NCI-H748 treated with DMSO at 0.1 percent for 48 hours (cell line): ENCODE results near the gene SUCLG2.
"Not testable (repeated sequence)": the region's sequence is repeated elsewhere in the genome, so short reads cannot be mapped to it uniquely, and the experiment has no call there.

Source experiments
- DNase-seq: peaks from one replicate; lab custom pipeline; 2025; lab: John Stamatoyannopoulos, UW

SUCLG2 gene

DNA sequence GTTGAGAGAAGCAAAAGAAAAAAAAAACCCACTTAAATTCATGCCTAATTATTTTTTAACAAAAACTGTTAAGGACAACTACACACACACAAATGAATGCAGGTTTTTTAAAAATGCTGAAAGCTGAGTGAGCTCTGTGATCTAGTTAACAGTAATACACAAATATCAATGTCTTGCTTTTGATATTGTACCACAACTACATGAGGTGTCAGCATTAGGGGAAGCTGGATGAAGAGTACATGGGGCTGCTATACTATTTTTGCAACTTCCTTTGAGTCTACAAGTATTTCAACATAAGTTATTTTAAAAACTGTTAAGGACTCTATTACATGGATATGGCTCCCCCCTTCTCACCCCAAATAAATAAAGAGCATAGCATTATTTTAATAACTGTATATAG lies 44.7 kb downstream of the SUCLG2 start:
- DNase-seq: no peak

DNA sequence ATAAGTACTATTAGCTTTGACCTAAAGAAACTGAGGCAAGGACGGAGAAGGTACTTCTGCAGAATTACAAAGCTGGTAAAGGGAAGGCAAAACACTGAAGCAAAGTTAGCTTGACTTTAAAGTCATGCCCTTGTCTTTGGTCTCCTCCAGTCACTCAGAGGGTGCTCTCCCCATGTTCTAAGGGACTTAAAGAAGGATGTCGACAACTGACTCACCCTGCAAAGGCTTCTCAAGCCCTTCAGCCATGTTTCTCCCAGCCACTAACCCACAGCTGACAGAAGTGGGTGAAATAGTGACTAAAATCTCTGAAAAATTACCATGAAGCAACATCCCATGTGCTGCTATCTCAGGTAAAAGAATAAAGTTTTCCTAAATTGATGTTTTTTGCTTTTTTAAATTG lies 46.4 kb downstream of the SUCLG2 start:
- DNase-seq: no peak

DNA sequence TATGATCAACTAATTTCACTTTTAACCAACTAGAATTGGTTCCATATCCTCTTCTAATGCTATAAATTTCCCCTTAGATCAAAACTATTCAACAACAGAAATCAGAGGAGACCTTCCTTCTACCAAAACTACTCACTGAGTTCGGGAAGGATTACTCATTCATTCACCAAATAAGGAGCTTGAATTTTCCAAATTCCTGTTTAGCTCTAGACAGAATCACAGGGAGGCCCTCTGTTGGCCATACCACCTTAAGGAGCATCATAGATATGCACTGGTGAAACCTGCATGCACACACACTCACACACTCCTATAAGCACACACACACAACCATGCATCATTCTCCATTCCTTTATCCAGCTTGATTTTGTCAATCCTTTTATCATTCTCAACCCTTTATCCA lies 49.0 kb downstream of the SUCLG2 start:
- DNase-seq: no peak

- no peak for DNase-seq
These were observed 51.6 kb downstream of the SUCLG2 start for GRCh38 chr3:67602816-67603215.

- DNase-seq: no peak
These were observed 52.3 kb downstream of the SUCLG2 start for GRCh38 chr3:67601919-67602608.

DNA sequence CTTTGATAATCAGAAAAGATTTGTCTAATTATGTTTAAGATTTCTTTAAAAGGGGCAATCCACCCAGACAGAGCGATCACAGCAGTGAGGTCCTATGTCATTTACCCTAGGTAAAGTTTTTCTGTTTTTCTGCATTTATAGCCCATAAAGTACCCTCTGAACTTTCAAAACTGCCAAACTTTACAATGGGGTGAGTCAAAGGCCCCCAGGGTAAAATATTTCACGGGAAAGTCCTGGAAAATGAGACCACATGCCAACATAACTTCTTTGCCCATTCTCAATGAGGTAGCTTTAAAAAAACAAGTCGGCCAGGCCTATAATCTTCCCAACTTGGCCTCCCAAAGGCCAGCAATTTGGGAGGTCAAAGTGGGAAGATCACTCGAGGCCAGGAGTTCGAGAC lies 53.0 kb downstream of the SUCLG2 start:
- no peak for DNase-seq

- no peak for DNase-seq
These were observed 54.6 kb downstream of the SUCLG2 start for GRCh38 chr3:67599821-67600220.

GRCh38 chr3:67598814-67599556 lies 55.4 kb downstream of the SUCLG2 start:
- DNase-seq: no peak

DNA sequence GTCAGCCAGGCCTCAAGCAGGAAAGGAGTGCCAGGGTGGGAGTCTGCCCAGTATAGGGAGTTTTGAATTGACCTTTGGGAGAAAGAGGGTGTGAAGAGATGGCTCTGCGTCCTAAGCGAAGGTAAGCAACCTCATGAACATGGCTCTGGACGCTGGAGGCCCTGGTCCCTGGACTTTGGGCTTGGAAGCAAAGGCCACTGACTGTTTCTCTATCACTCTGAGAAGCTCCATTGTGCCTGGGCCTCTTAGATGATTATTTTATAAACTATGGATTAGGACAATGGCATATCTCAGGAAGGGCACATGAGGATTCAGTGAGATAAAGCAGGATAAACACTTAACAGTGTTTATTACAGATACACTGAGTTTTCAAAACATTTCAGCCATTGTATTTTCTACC lies 59.0 kb downstream of the SUCLG2 start:
- no peak for DNase-seq

- DNase-seq: no peak
These were observed 60.6 kb downstream of the SUCLG2 start for GRCh38 chr3:67593761-67594234.

DNA sequence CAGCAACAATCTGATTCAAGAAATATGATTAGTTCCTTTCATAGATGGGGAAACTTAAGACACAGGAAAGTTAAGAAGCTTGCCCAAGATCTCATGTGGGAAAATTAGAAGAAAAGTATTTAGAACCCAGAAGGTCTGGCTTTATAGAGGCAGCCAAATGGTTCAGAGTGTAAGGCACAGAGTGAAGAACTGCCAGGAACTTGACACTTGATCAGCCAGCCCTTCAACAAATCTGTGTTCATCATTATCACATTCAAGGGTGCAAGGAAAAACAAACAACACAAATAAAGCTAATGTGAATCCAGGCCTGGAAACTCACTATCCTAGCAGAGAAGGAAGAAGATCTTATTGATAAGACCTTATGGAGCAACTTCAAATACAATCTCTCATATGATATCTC lies 62.4 kb downstream of the SUCLG2 start:
- no peak for DNase-seq

DNA sequence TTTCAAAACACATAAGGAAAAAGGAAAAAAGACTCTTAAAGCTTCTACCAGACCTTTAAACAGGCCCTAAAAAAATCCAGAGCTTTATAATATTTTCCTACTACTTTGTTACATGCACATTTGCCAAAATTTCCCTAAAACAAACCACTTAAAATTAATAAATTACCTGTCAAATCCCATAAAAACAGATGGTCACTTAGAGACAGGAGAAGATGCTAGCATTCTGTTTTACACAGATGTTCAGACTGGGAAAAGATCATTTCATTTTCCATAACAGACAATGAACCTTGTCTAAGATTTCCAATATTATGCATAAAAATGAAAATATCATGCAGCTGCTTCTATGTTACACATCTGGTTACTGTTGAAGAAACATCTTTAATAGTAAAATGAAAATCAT lies 66.6 kb downstream of the SUCLG2 start:
- DNase-seq: no peak

- no peak for DNase-seq
These were observed 67.1 kb downstream of the SUCLG2 start for GRCh38 chr3:67587301-67587700.

DNA sequence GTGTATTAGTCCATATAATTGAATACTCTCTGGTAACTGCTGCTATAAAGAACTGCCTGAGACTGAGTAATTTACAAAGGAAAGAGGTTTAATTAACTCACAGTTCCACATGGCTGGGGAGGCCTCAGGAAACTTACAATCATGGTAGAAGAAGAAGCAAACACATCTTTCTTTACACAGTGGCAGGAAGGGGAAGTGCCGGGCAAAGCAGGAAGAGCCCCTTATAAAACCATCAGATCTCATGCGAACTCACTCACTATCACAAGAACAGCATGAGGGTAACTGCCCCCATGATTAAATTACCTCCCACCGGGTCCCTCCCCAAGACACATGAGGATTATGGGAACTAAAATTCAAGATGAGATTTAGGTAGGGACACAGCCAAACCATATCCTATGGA lies 69.8 kb downstream of the SUCLG2 start:
- not testable (repeated sequence) for DNase-seq

DNA sequence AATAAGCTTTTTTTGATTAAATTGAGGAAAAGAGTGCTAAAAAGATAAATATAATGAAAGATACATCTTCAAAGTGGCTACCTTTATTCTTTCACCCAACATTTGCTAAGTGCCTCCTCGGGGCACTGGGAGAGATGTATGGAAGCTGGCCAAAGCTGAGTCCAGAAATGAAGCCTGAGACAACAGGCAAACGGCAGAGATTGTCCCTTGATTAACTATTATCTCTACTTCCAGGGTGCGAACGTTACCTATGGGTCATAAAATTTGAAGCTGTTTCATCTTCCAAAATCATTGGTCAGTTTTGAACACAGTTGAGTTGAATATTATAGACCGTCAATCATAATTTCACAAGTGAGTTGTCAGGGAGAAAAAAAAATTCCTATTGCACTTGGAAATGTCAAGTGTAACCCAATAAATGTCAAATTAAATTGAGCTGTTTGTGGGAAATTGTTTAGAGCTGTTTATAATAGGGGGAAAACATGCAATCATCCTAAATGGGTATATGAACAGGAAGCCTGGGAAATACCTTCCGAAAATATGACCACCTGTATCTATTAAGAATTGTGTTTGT lies 73.9 kb downstream of the SUCLG2 start:
- no peak for DNase-seq

- DNase-seq: no peak
These were observed 76.0 kb downstream of the SUCLG2 start for GRCh38 chr3:67578416-67578815.

DNA sequence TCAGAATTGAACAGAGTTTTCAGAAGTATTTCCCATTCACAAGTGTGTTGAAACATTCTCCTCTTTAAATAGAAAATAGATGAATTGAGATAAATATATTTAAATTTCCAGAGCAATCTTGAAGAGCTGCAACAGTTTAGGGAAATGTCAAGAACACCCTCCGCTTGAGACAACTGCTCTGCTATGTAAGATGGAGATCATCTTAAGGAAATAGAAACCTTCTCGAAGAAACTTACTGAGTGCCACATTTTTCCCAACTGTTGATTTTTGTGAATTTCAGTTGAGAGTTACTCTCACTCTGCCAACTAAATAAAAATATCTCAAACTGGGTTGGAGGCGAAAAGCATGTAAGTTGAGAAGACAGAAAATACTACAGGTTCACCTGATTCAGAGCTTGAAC lies 78.0 kb downstream of the SUCLG2 start:
- DNase-seq: no peak

DNA sequence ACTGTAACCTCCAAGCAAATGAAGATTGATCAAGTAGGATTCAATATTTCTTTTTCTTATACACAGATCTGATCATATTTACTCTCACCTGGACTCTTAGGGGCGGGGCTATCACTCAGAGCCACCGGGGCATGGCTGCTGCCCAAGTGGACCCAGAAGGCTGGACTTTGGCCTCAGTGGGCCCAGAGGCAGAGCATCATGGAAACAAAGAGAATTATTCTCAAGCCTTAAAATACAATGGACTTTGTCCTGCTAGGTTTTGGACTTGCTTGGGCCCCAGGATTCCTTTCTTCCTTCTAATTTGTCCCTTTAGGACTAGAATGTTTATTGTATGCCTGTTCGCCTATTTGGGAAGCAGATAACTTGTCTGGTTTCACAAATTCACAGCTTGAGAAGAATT lies 85.1 kb downstream of the SUCLG2 start:
- DNase-seq: no peak

DNA sequence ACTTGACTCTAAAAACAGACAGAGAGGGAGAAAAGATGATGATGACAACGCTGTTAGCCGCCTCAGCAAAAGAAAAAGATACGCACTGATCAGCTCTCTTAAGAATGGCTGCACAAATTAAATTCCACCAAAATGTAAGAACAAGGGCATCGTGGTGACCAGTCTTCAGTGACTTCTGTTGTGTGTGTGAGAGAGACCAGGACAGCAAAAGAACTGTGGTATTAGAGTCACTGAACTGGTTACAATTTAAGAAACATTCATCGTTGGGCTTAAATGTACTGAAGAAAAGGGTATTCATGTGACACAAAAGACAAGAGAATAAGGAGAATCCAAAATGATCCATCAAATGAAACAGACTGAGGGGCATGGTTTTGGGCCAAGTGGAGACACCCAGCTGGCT lies 86.5 kb downstream of the SUCLG2 start:
- DNase-seq: no peak

- DNase-seq: no peak
These were observed 89.4 kb downstream of the SUCLG2 start for GRCh38 chr3:67564973-67565372.

DNA sequence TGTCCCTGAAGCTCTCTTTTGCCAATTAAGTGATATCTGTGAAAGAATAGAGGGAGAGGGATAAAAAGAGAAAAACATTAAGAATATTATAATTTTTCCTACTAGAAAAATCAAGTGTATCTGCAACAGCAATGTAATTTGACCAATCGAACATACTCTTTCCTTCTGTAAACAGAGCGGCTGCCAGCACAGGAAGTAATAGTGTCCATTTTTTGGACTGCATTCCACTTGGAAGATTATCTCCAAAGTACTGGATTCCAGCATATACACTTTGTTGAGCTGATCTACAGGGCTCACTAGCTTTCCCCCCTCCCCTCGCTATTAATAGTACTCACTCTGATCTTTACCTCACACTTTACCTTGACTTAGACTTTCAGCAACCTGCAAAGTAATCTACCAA lies 90.4 kb downstream of the SUCLG2 start:
- no peak for DNase-seq

DNA sequence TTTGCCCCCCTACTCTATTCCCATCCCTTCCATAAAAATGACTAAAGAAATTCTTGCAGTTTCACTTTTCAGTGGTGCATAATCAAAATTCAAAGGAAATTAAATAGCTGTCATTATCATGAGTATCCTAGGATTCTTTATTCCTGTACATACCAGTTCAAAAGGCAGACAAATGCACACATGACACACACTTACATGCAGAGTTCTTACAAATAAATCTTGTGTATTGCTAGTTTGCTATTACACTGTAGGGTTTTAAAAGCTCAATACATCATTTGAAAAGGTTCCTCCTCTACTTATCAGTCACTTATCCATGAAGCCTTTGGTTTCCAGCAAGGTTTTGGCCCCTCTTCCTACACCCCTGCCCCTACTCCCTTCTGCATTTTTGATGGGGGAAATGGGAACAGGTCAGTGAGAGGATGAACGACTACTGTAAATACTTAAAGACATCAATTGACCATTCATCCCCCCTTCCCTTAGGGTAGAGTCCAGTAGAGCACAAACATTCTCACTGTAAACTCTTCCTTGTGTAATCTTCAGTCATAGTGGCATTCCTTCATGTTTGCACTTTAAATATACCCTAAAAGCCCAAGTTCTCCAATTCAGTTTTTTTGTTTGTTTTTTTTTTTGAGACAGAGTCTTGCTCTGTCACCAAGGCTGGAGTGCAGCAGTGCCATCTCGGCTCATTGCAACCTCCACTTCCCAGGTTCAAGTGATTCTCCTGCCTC lies 92.6 kb downstream of the SUCLG2 start:
- DNase-seq: no peak

- DNase-seq: no peak
These were observed 93.1 kb downstream of the SUCLG2 start for GRCh38 chr3:67561266-67561665.
